PC-3 (cell line): ENCODE data around the gene ZG16. TPM values are rescaled to one million over a fixed set of nuclear protein-coding genes. Genes with fewer than 3 reads are reported as not detected.
"Not testable (repeated sequence)": the region's sequence is repeated elsewhere in the genome, so short reads cannot be mapped to it uniquely, and the experiment has no call there.

Source experiments
- ATAC-seq: fragments of 200-7000 bp; cut with Tn5 transposase; 2 replicates; pipeline ENCODE4 v1.9.1; 2020; ENCODE audit warnings: mild to moderate bottlenecking, moderate library complexity
- BruUV-seq: library from RNA; stranded (reverse); fragments of 400-500 nt; replicated peaks from 2 replicates; lab custom pipeline; 2021; lab: Mats Ljungman, UMichigan
- CTCF ChIA-PET: fragments of 300-600 bp; sonication (Branson Sonifier 250); formaldehyde crosslinking; loops from one replicate; lab custom pipeline; 2022; ENCODE audit warnings: antibody characterized with exemption; lab: Charles Lee
- POLR2A ChIA-PET: fragments of 300-600 bp; sonication (Branson Sonifier 250); formaldehyde crosslinking; loops from one replicate; lab custom pipeline; 2022; ENCODE audit warnings: antibody characterized with exemption; ENCODE audit not compliant: unreplicated experiment; lab: Charles Lee
- DNase-seq: peaks from one replicate; pipeline ENCODE4 v3.0.0-alpha.2; 2015
- H2AFZ ChIP-seq: fragments of 300-600 bp; sonication (generic); 2 replicates; pipeline ENCODE4 v1.6.0; 2016; ENCODE audit warnings: antibody characterized with exemption, low read length
- H3F3A ChIP-seq: fragments of 300-600 bp; sonication (generic); one replicate; pipeline ENCODE4 v1.6.0; 2017; ENCODE audit warnings: antibody characterized with exemption, low read length, control low read depth, mild to moderate bottlenecking; ENCODE audit not compliant: unreplicated experiment
- H3K27ac ChIP-seq: fragments of 300-600 bp; sonication (generic); 2 replicates; pipeline ENCODE4 v1.5.1; 2016; ENCODE audit warnings: mild to moderate bottlenecking, low read length
- H3K27me3 ChIP-seq: fragments of 300-600 bp; sonication (generic); 2 replicates; pipeline ENCODE4 v1.6.1; 2016; ENCODE audit warnings: low read length, mixed read lengths
- H3K36me3 ChIP-seq: fragments of 300-600 bp; sonication (generic); 2 replicates; pipeline ENCODE4 v1.6.1; 2016; ENCODE audit warnings: low read depth, mixed run types, low read length, mixed read lengths
- H3K4me1 ChIP-seq: fragments of 300-600 bp; sonication (generic); 2 replicates; pipeline ENCODE4 v1.5.1; 2016; ENCODE audit warnings: low read length; ENCODE audit not compliant: insufficient read depth
- H3K4me2 ChIP-seq: fragments of 300-600 bp; sonication (generic); 2 replicates; pipeline ENCODE4 v1.6.0; 2016; ENCODE audit warnings: low read length
- H3K4me3 ChIP-seq: fragments of 300-600 bp; sonication (generic); 2 replicates; pipeline ENCODE4 v1.5.1; 2016; ENCODE audit warnings: mild to moderate bottlenecking, low read length, mixed read lengths
- H3K79me2 ChIP-seq: fragments of 300-600 bp; sonication (generic); 2 replicates; pipeline ENCODE4 v1.6.1; 2017; ENCODE audit warnings: low read length, mixed read lengths
- H3K9ac ChIP-seq: fragments of 300-600 bp; sonication (generic); 2 replicates; pipeline ENCODE4 v1.6.0; 2016; ENCODE audit warnings: mild to moderate bottlenecking, low read length
- H3K9me2 ChIP-seq: fragments of 300-600 bp; sonication (generic); replicated peaks from 2 replicates; pipeline ENCODE4 v1.6.1; 2016; ENCODE audit warnings: mixed run types, low read length, mixed read lengths
- H3K9me3 ChIP-seq: fragments of 300-600 bp; sonication (generic); 2 replicates; pipeline ENCODE4 v1.6.1; 2016; ENCODE audit warnings: low read length, mixed read lengths
- H4K20me1 ChIP-seq: fragments of 300-600 bp; sonication (generic); 2 replicates; pipeline ENCODE4 v1.6.1; 2016; ENCODE audit warnings: low read length, mixed read lengths
- CTCF ChIP-seq: fragments of 300-600 bp; sonication (generic); conservative IDR thresholded peaks from 2 replicates; pipeline ENCODE4 v1.5.1; 2017; ENCODE audit warnings: antibody characterized with exemption, low read depth, mild to moderate bottlenecking, low read length
- EZH2 ChIP-seq: fragments of 300-600 bp; sonication (generic); IDR thresholded peaks from one replicate; pipeline ENCODE4 v1.6.1; 2017; ENCODE audit warnings: antibody characterized with exemption, mild to moderate bottlenecking, low read length; ENCODE audit not compliant: unreplicated experiment
- EZH2phosphoT487 ChIP-seq: fragments of 300-600 bp; sonication (generic); IDR thresholded peaks from 2 replicates; pipeline ENCODE4 v1.6.1; 2018; ENCODE audit warnings: mild to moderate bottlenecking, antibody characterized with exemption, low read length, borderline replicate concordance
- intact Hi-C: fragments of 100-400 bp; cut with micrococcal nuclease; formaldehyde crosslinking; loops from 2 replicates; pipeline ENCODE4 v1.9.0; 2023
- total RNA-seq: library from RNA; depleted of rRNA; stranded (reverse); fragments of >200 nt; gene quantifications from 2 replicates; pipeline ENCODE4 v1.2.3, GENCODE V29; 2014

The ZG16 gene
- total RNA-seq, 1 experiment from 2014 or later, result not detected

GRCh38 chr16:29760567-29761279 is 17.3 kb upstream of the ZG16 start:
- intact Hi-C loops, result no loop called here
- POLR2A ChIA-PET, result no interaction called here
- Histone ChIP-seq H3K27me3 (no peaks in the 10 kb centered on the region), H3K4me1 (peaks cover 7% of the 10 kb centered on the region), H3K4me2 (no peak overlapping the region), H3K9ac (no peak overlapping the region), H3K79me2 (no peaks in the 10 kb centered on the region), H3K36me3 (no peaks in the 10 kb centered on the region), H2AFZ (no peak overlapping the region), H3F3A (no peaks in the 10 kb centered on the region), H3K27ac (no peak overlapping the region), H3K4me3 (no peak overlapping the region), H3K9me2 (no peaks in the 10 kb centered on the region), H4K20me1 (no peaks in the 10 kb centered on the region), H3K9me3 (no peaks in the 10 kb centered on the region)
- DNase-seq (no peak), ATAC-seq (no peak)
- no TSS peak for BruUV-seq
- CTCF ChIA-PET, result no interaction called here
- TF ChIP-seq EZH2, result no peak
- TF ChIP-seq EZH2phosphoT487, result no peak
- no peak for TF ChIP-seq CTCF

- H3K9me2 ChIP-seq, DNase-seq, H3K9me3 ChIP-seq, H3K9ac ChIP-seq, H3K4me1 ChIP-seq, H4K20me1 ChIP-seq, H2AFZ ChIP-seq, H3F3A ChIP-seq, H3K27ac ChIP-seq, H3K36me3 ChIP-seq, H3K4me3 ChIP-seq, POLR2A ChIA-PET, CTCF ChIA-PET, H3K27me3 ChIP-seq, BruUV-seq, H3K4me2 ChIP-seq, intact Hi-C loops, H3K79me2 ChIP-seq, ATAC-seq: not testable (repeated sequence)
Measured at GRCh38 chr16:29761280-29761651, 16.8 kb upstream of the ZG16 start.

GRCh38 chr16:29761882-29762281 is 16.2 kb upstream of the ZG16 start:
- intact Hi-C loops, result no loop called here
- Histone ChIP-seq H3F3A (no peaks in the 10 kb centered on the region), H3K9me3 (no peaks in the 10 kb centered on the region), H3K4me2 (no peak overlapping the region), H3K4me3 (no peak overlapping the region), H3K36me3 (no peaks in the 10 kb centered on the region), H3K4me1 (peaks cover 9% of the 10 kb centered on the region), H3K27ac (no peak overlapping the region), H3K79me2 (no peaks in the 10 kb centered on the region), H4K20me1 (no peaks in the 10 kb centered on the region), H3K9ac (no peak overlapping the region), H2AFZ (no peak overlapping the region), H3K9me2 (no peaks in the 10 kb centered on the region), H3K27me3 (no peaks in the 10 kb centered on the region)
- no TSS peak for BruUV-seq
- POLR2A ChIA-PET, result no interaction called here
- DNase-seq, result no peak
- CTCF ChIA-PET, result no interaction called here
- TF ChIP-seq EZH2phosphoT487 (no peak), EZH2 (no peak), CTCF (no peak)
- no peak for ATAC-seq
